GM21381 (cell line): Measurements from ENCODE around the gene NDUFA11.
"Not testable (repeated sequence)": the region's sequence is repeated elsewhere in the genome, so short reads cannot be mapped to it uniquely, and the experiment has no call there.

Source experiments
- ATAC-seq: cut with Tn5 transposase; IDR thresholded peaks from one replicate; pipeline ENCODE4 v1.9.1; 2021; ENCODE audit warnings: mild to moderate bottlenecking, moderate library complexity; ENCODE audit not compliant: unreplicated experiment

The NDUFA11 gene

GRCh38 chr19:5891572-5891937 is 12.0 kb downstream of the NDUFA11 start:
- no peak for ATAC-seq

- no peak for ATAC-seq
Observed at GRCh38 chr19:5890099-5890498, 13.5 kb downstream of the NDUFA11 start.

- ATAC-seq = no peak
Observed at GRCh38 chr19:5889288-5889971, 14.2 kb downstream of the NDUFA11 start.

- ATAC-seq = not testable (repeated sequence)
Observed at GRCh38 chr19:5884065-5884811, 19.4 kb downstream of the NDUFA11 start.

GRCh38 chr19:5883157-5883873 is 20.3 kb downstream of the NDUFA11 start:
- ATAC-seq = not testable (repeated sequence)

GRCh38 chr19:5882421-5882968 is 21.1 kb downstream of the NDUFA11 start:
- no peak for ATAC-seq

GRCh38 chr19:5881543-5882299 is 21.9 kb downstream of the NDUFA11 start:
- ATAC-seq = no peak

GRCh38 chr19:5880604-5881078 is 22.9 kb downstream of the NDUFA11 start:
- no peak for ATAC-seq

- ATAC-seq = no peak
Observed at GRCh38 chr19:5880196-5880595, 23.4 kb downstream of the NDUFA11 start.

GRCh38 chr19:5877882-5878281 is 25.7 kb downstream of the NDUFA11 start:
- ATAC-seq = no peak

GRCh38 chr19:5877427-5877826 is 26.2 kb downstream of the NDUFA11 start:
- ATAC-seq = no peak

GRCh38 chr19:5874496-5874895 is 29.1 kb downstream of the NDUFA11 start:
- ATAC-seq = not testable (repeated sequence)

- no peak for ATAC-seq
Observed at GRCh38 chr19:5873617-5874199, 29.9 kb downstream of the NDUFA11 start.

GRCh38 chr19:5870986-5871394 is 32.6 kb downstream of the NDUFA11 start:
- no peak for ATAC-seq

- ATAC-seq = no peak
Observed at GRCh38 chr19:5867201-5868136, 36.1 kb downstream of the NDUFA11 start.

- ATAC-seq = no peak
Observed at GRCh38 chr19:5865772-5866171, 37.8 kb downstream of the NDUFA11 start.

GRCh38 chr19:5864725-5865486 is 38.7 kb downstream of the NDUFA11 start:
- ATAC-seq = no peak

GRCh38 chr19:5864013-5864720 is 39.4 kb downstream of the NDUFA11 start:
- ATAC-seq = no peak
